SKM-1 (cell line): ENCODE results near the gene IDH2.
"Not testable (repeated sequence)": the region's sequence is repeated elsewhere in the genome, so short reads cannot be mapped to it uniquely, and the experiment has no call there.

Source experiments
- DNase-seq: peaks from one replicate; lab custom pipeline; 2025; ENCODE audit not compliant: unreplicated experiment; lab: John Stamatoyannopoulos, UW

The IDH2 gene

GRCh38 chr15:90085565-90085964 is 16.7 kb downstream of the IDH2 start:
- no peak for DNase-seq

- no peak for DNase-seq
These were observed 17.3 kb downstream of the IDH2 start for GRCh38 chr15:90084876-90085423.

- DNase-seq, result no peak
These were observed 18.2 kb downstream of the IDH2 start for GRCh38 chr15:90083954-90084607.

- no peak for DNase-seq
These were observed 18.8 kb downstream of the IDH2 start for GRCh38 chr15:90083419-90083818.

GRCh38 chr15:90082140-90082715 is 20.0 kb downstream of the IDH2 start:
- no peak for DNase-seq

GRCh38 chr15:90080818-90081393 is 21.4 kb downstream of the IDH2 start:
- DNase-seq, result no peak

- no peak for DNase-seq
These were observed 21.9 kb downstream of the IDH2 start for GRCh38 chr15:90080458-90080755.

- no peak for DNase-seq
These were observed 22.4 kb downstream of the IDH2 start for GRCh38 chr15:90079619-90080457.

- DNase-seq, result no peak
These were observed 23.3 kb downstream of the IDH2 start for GRCh38 chr15:90078965-90079364.

- DNase-seq, result no peak
These were observed 25.6 kb downstream of the IDH2 start for GRCh38 chr15:90076716-90077115.

- DNase-seq, result no peak
These were observed 26.6 kb downstream of the IDH2 start for GRCh38 chr15:90075420-90076289.

- DNase-seq, result no peak
These were observed 27.4 kb downstream of the IDH2 start for GRCh38 chr15:90074916-90075315.

GRCh38 chr15:90074023-90074422 is 28.2 kb downstream of the IDH2 start:
- DNase-seq, result no peak

- no peak for DNase-seq
These were observed 29.2 kb downstream of the IDH2 start for GRCh38 chr15:90072978-90073640.

- DNase-seq, result peak; percentile 37
These were observed 31.0 kb downstream of the IDH2 start for GRCh38 chr15:90071220-90071807.

- DNase-seq, result not testable (repeated sequence)
These were observed 31.6 kb downstream of the IDH2 start for GRCh38 chr15:90070623-90071022.

GRCh38 chr15:90067953-90068606 is 34.2 kb downstream of the IDH2 start:
- no peak for DNase-seq

- no peak for DNase-seq
These were observed 34.9 kb downstream of the IDH2 start for GRCh38 chr15:90067181-90067952.

GRCh38 chr15:90065682-90066049 is 36.6 kb downstream of the IDH2 start:
- no peak for DNase-seq
